Stomach (tissue), 9 donors: Measurements from ENCODE around the gene PHYHD1. TPM values are rescaled to one million over a fixed set of nuclear protein-coding genes. Genes with fewer than 3 reads are reported as not detected.

Experiments used
- DNase-seq, 2 donors: peaks; one replicate each; pipeline versions ENCODE4 v3.0.0 to v3.0.0-alpha.2; 2013 to 2019
- H3K27ac ChIP-seq, 5 donors: fragments of 200-600 bp in 4 of 5; sonication (generic) in 4 of 5; one replicate each; pipeline ENCODE4 v1.5.1; 2013 to 2019; ENCODE audit warnings: mild to moderate bottlenecking in 1 of 5, moderate library complexity in 1 of 5
- H3K27me3 ChIP-seq, 3 donors: fragments of 200-600 bp; sonication (generic); one replicate each; pipeline ENCODE4 v1.5.1; 2017 to 2019; ENCODE audit warnings: mixed run types in 1 of 3
- H3K36me3 ChIP-seq, 4 donors: fragments of 200-600 bp; sonication (generic); 1 replicate in 3 of 4; 2 replicates in 1 of 4; pipeline ENCODE4 v1.5.1; 2016 to 2019
- H3K4me1 ChIP-seq, 4 donors: fragments of 200-600 bp; sonication (generic); one replicate each; pipeline ENCODE4 v1.5.1; 2016 to 2019
- H3K4me3 ChIP-seq, 4 donors: fragments of 200-600 bp; sonication (generic) in 3 of 4; one replicate each; pipeline ENCODE4 v1.5.1; 2016 to 2019; ENCODE audit warnings: mild to moderate bottlenecking in 1 of 4
- H3K9me3 ChIP-seq, 4 donors: fragments of 200-600 bp; sonication (generic); one replicate each; pipeline ENCODE4 v1.5.1; 2016 to 2019
- CTCF ChIP-seq, 7 experiments: fragments of 450-650 bp in 4 of 7; fragments of 200-600 bp in 3 of 7; sonication (generic) in 3 of 7; IDR thresholded peaks; one replicate each; pipeline ENCODE4 v1.5.1; 2016 to 2019; ENCODE audit warnings: antibody characterized with exemption in 7 of 7, control low read depth in 2 of 7, mild to moderate bottlenecking in 1 of 7
- EP300 ChIP-seq: sonication (generic); formaldehyde crosslinking; IDR thresholded peaks from one replicate; pipeline ENCODE4 v1.6.1; 2017; ENCODE audit warnings: antibody characterized with exemption
- POLR2A ChIP-seq, 4 donors: fragments of 450-650 bp; IDR thresholded peaks; one replicate each; pipeline ENCODE4 v1.6.1; 2016; ENCODE audit warnings: antibody characterized with exemption in 4 of 4, control low read depth in 2 of 4, mild to moderate bottlenecking in 1 of 4, moderate library complexity in 1 of 4
- POLR2AphosphoS5 ChIP-seq, 3 donors: sonication (generic); formaldehyde crosslinking; IDR thresholded peaks; one replicate each; pipeline ENCODE4 v1.6.1; 2016; ENCODE audit warnings: antibody characterized with exemption in 3 of 3
- WGBS, 5 donors: extraction: QIAGEN DNeasy Blood & Tissue Kit in 3 of 5; methylation state at CpG; one replicate each; pipeline versions ENCODE4 v1.1.5 to v1.1.7; 2013 to 2018; 5-methylcytosine and 5-hydroxymethylcytosine counted together
- intact Hi-C: fragments of 100-400 bp; cut with DNase I; formaldehyde crosslinking; loops from one replicate; pipeline ENCODE4 v1.15.1; 2023; ENCODE audit warnings: low total_unique reads
- polyA plus RNA-seq, 3 donors: library from polyadenylated mRNA; stranded (reverse); fragments of 200-250 nt; gene quantifications; one replicate each; pipeline ENCODE4 v1.2.3, GENCODE V29; 2013
- total RNA-seq, 5 donors: library from RNA; depleted of rRNA; stranded (reverse); fragments of >200 nt; gene quantifications; one replicate each; pipeline versions ENCODE4 v1.1.0 to v1.2.3, GENCODE V29; 2014 to 2016
- donor health status: healthy with polysubstance abuse.
- donor health status: Bipolar disorder and iron deficiency.
- donor health status: healthy.

The PHYHD1 gene
- total and polyA plus RNA-seq, 8 donors, result 1.4 to 55.8 (median 30.7) TPM

DNA sequence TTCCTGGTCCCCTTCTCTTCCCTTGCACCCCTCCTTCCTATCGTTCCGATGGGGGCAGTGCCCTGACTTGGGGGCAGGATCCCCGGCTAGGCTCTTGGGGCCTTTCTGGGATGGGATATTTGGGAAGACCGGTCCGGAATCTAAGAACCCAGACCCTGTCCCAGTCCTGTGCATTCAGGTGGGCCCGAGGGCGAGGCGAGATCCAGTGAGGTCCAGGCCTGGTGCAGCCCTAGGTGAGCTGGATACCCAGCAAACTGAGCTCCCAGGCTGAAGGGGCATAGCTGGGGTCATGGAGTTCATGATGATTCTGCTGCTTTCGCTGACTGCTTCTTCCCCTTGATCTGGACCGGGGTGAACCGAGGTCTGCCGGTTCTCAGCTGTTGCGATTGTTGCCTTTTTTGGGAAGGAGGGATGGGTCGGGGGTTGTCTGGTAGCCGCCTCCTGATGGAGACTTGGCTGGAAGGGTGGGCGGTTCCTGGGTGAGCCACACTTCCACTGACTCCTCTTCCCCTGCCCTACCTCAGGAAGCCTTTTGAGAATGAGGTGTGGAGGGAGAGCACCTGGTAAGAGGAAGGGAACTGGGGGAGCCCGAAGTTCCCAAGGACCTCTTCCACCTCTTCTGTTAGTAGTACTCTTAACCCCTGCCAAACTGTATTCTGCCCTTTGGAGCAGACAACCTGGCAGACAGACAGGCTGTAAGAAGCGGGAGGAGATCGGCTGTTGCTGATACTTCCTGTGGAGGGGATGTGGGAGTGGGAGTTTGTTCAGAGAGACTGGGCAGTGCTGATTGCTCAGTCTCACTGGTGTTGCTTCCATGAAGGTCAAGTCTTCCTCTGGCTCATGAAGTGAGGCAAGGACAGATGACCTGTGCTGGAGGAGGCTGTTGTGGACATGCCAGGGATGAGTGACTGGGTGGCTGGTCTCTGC is 37.8 kb upstream of the PHYHD1 start:
- Histone ChIP-seq H3K27me3 (no peaks in the 10 kb centered on the region), H3K9me3 (no peaks in the 10 kb centered on the region), H3K36me3 (peaks cover 0 to 32% (median 28%) of the 10 kb centered on the region in 4 donors), H3K4me1 (peaks cover 55 to 85% (median 73%) of the 10 kb centered on the region in 4 donors), H3K4me3 (peak overlapping the region; percentile 89 to 99 (median 94)), H3K27ac (peak overlapping the region; percentile 96 to 99 (median 99))
- intact Hi-C loops, result no loop called here
- WGBS, 5 donors, result 0 to 1% (median 0%) methylated on average over 19 of the region's 19 CpGs
- peak in 1 of 2 donors; percentile 58 for DNase-seq
- no peak for TF ChIP-seq EP300
- no peak for TF ChIP-seq POLR2AphosphoS5 (IDR thresholded peaks at IDR 0.05)
- TF ChIP-seq CTCF (IDR thresholded peaks at IDR 0.05), result no peak

GRCh38 chr9:128884164-128884563 is 36.6 kb upstream of the PHYHD1 start:
- no peak for DNase-seq
- peak overlapping the region in 4 of 5 donors; percentile 96 to 99 (median 99) for H3K27ac ChIP-seq
- 68 to 83% (median 76%) methylated on average over 2 of the region's 2 CpGs for WGBS, 5 donors
- H3K36me3 ChIP-seq, result peaks cover 5 to 45% (median 40%) of the 10 kb centered on the region in 4 donors
- no peaks in the 10 kb centered on the region for H3K27me3 ChIP-seq
- H3K9me3 ChIP-seq, result no peaks in the 10 kb centered on the region
- peak overlapping the region in 3 of 4 donors; percentile 89 to 99 (median 90) for H3K4me3 ChIP-seq
- H3K4me1 ChIP-seq, result peaks cover 64 to 87% (median 75%) of the 10 kb centered on the region in 4 donors
- no peak for TF ChIP-seq CTCF (IDR thresholded peaks at IDR 0.05)
- TF ChIP-seq POLR2A (IDR thresholded peaks at IDR 0.05), result no peak
- no peak for TF ChIP-seq EP300
- no peak for TF ChIP-seq POLR2AphosphoS5 (IDR thresholded peaks at IDR 0.05)
- intact Hi-C loops, result no loop called here

DNA sequence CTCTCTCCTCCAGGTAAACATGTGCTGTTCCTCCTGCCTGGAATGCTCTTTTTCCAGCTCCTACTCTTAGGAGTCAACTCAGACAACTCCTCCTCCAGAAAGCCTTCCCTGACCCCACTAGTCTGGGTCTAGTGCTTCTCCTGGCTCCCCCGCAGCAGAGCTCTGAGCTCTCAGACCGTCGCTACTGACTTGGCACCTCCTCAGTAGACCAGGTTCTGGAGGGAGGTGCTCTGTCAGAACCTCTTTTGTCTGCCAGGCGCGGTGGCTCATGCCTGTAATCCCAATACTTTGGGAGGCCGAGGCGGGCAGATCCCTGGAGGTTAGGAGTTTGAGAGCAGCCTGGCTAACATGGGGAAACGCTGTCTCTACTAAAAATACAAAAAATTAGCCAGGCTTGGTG is 35.4 kb upstream of the PHYHD1 start:
- no peak for DNase-seq
- WGBS, 5 donors, result 83 to 90% (median 88%) methylated on average over 8 of the region's 8 CpGs
- TF ChIP-seq POLR2AphosphoS5 (IDR thresholded peaks at IDR 0.05) (no peak), POLR2A (IDR thresholded peaks at IDR 0.05) (no peak), CTCF (IDR thresholded peaks at IDR 0.05) (no peak), EP300 (no peak)
- Histone ChIP-seq H3K36me3 (peaks cover 6 to 57% (median 50%) of the 10 kb centered on the region in 4 donors), H3K27me3 (no peaks in the 10 kb centered on the region), H3K4me1 (peaks cover 56 to 81% (median 68%) of the 10 kb centered on the region in 4 donors), H3K9me3 (no peaks in the 10 kb centered on the region), H3K4me3 (no peak overlapping the region), H3K27ac (peak overlapping the region; percentile 5 to 99 (median 67))
- intact Hi-C loops, result loop anchor here (5.0 kb wide), 1 partner anchor 42 kb away; no protein-coding TSS in a partner anchor

GRCh38 chr9:128885798-128886197 is 35.0 kb upstream of the PHYHD1 start:
- Histone ChIP-seq H3K4me1 (peaks cover 54 to 80% (median 68%) of the 10 kb centered on the region in 4 donors), H3K4me3 (no peak overlapping the region), H3K9me3 (no peaks in the 10 kb centered on the region), H3K36me3 (peaks cover 9 to 60% (median 55%) of the 10 kb centered on the region in 4 donors), H3K27me3 (no peaks in the 10 kb centered on the region), H3K27ac (peak overlapping the region; percentile 5 to 99 (median 67))
- DNase-seq, result no peak
- TF ChIP-seq CTCF (IDR thresholded peaks at IDR 0.05) (no peak), POLR2A (IDR thresholded peaks at IDR 0.05) (no peak), EP300 (no peak), POLR2AphosphoS5 (IDR thresholded peaks at IDR 0.05) (no peak)
- 75 to 87% (median 79%) methylated on average over 8 to 15 of the region's 15 CpGs for WGBS, 5 donors
- intact Hi-C loops, result loop anchor here (5.0 kb wide), 1 partner anchor 42 kb away; no protein-coding TSS in a partner anchor
